ENCODE measurements around the gene NRBF2. TPM values are rescaled to one million over a fixed set of nuclear protein-coding genes. Genes with fewer than 3 reads are reported as not detected.

NRBF2 gene
- total RNA-seq, 1 donor from 2014 or later: 8.9 TPM

DNA sequence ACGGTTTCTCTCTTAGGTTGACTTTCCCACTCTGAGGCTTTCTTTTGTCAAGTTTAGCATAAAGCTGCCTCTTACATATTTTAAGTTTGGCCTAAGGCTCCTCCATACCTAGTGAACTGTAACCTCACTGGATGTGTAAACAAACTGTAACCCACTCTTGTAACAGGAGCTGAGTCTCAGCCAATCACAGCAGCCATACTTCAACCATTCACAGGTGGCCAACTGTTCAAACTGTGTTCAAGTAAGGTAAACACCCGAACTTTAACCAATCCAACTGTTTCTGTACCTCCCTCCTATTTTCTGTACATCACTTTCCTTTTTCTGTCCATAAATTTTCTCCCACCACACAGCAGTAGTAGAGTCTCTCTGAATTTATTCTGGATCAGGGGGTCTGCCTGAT lies 7.7 kb upstream of the NRBF2 start:
- intact Hi-C loops (cut with micrococcal nuclease): no loop called here
- Histone ChIP-seq H3K4me3 (no peak overlapping the region), H3K27ac (replicated peaks) (no peak overlapping the region), H3K27me3 (ENCODE audit: low read depth) (no peaks in the 10 kb centered on the region), H3K9me3 (replicated peaks) (no peaks in the 10 kb centered on the region), H3K36me3 (no peaks in the 10 kb centered on the region), H3K4me1 (no peaks in the 10 kb centered on the region)
- TF ChIP-seq, protein P1, sequence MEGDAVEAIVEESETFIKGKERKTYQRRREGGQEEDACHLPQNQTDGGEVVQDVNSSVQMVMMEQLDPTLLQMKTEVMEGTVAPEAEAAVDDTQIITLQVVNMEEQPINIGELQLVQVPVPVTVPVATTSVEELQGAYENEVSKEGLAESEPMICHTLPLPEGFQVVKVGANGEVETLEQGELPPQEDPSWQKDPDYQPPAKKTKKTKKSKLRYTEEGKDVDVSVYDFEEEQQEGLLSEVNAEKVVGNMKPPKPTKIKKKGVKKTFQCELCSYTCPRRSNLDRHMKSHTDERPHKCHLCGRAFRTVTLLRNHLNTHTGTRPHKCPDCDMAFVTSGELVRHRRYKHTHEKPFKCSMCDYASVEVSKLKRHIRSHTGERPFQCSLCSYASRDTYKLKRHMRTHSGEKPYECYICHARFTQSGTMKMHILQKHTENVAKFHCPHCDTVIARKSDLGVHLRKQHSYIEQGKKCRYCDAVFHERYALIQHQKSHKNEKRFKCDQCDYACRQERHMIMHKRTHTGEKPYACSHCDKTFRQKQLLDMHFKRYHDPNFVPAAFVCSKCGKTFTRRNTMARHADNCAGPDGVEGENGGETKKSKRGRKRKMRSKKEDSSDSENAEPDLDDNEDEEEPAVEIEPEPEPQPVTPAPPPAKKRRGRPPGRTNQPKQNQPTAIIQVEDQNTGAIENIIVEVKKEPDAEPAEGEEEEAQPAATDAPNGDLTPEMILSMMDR (IDR thresholded peaks at IDR 0.05; ENCODE audit: borderline replicate concordance): no peak
- no peak for DNase-seq

DNA sequence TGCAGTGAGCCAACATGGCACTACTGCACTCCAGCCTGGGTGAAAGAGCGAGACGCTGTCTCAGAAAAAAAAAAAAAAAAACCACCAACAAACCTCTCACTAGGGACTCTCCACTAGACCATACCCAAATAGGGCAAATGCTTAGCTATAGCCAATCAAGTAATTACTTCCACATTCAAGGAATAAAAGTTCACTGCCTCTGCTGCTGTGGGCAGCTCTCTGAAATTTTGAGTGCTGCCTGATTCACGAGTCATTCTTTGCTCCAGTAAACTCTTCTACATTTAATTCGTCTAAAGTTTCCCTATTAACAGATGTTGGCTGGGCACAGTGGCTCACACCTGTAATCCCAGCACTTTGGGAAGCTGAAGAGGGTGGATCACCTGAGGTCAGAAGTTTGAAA lies 4.7 kb upstream of the NRBF2 start:
- DNase-seq: no peak
- Histone ChIP-seq H3K4me3 (no peak overlapping the region), H3K4me1 (peaks cover 6% of the 10 kb centered on the region), H3K9me3 (replicated peaks) (no peaks in the 10 kb centered on the region), H3K36me3 (no peaks in the 10 kb centered on the region), H3K27ac (replicated peaks) (no peak overlapping the region), H3K27me3 (ENCODE audit: low read depth) (no peaks in the 10 kb centered on the region)
- intact Hi-C loops (cut with micrococcal nuclease): no loop called here
- TF ChIP-seq, protein P1 (IDR thresholded peaks at IDR 0.05; ENCODE audit: borderline replicate concordance): no peak

DNA sequence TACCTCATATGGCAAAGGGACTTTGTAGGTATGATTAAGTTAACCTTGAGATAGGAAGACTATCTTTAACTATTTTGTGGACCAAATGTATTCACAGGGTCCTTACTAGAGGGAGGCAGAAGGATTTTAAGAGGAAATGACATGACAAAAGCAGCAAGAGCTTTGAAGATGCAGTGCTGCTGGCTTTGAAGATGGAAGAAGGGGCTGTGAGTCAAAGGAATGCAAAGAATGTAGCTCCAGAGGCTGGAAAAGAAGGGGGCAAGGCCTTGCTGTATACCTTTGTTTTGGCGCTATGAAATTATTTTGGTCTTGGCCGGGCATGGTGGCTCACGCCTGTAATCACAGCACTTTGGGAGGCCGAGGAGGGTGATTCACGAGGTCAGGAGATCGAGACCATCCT lies 3.2 kb upstream of the NRBF2 start:
- Histone ChIP-seq H3K36me3 (no peaks in the 10 kb centered on the region), H3K27ac (replicated peaks) (no peak overlapping the region), H3K9me3 (replicated peaks) (no peaks in the 10 kb centered on the region), H3K27me3 (ENCODE audit: low read depth) (no peaks in the 10 kb centered on the region), H3K4me3 (no peak overlapping the region), H3K4me1 (peaks cover 21% of the 10 kb centered on the region)
- no peak for DNase-seq
- intact Hi-C loops (cut with micrococcal nuclease): no loop called here
- TF ChIP-seq, protein P1 (IDR thresholded peaks at IDR 0.05; ENCODE audit: borderline replicate concordance): no peak

- Histone ChIP-seq H3K27me3 (ENCODE audit: low read depth) (no peaks in the 10 kb centered on the region), H3K4me1 (peaks cover 48% of the 10 kb centered on the region), H3K36me3 (no peaks in the 10 kb centered on the region), H3K27ac (replicated peaks) (peak overlapping the region; percentile 92), H3K9me3 (replicated peaks) (no peaks in the 10 kb centered on the region), H3K4me3 (peak overlapping the region; percentile 99)
- TF ChIP-seq, protein P1 (IDR thresholded peaks at IDR 0.05; ENCODE audit: borderline replicate concordance): no peak
- DNase-seq: no peak
- intact Hi-C loops (cut with micrococcal nuclease): no loop called here
These were observed 475 bp upstream of the NRBF2 start for GRCh38 chr10:63132651-63133055.

DNA sequence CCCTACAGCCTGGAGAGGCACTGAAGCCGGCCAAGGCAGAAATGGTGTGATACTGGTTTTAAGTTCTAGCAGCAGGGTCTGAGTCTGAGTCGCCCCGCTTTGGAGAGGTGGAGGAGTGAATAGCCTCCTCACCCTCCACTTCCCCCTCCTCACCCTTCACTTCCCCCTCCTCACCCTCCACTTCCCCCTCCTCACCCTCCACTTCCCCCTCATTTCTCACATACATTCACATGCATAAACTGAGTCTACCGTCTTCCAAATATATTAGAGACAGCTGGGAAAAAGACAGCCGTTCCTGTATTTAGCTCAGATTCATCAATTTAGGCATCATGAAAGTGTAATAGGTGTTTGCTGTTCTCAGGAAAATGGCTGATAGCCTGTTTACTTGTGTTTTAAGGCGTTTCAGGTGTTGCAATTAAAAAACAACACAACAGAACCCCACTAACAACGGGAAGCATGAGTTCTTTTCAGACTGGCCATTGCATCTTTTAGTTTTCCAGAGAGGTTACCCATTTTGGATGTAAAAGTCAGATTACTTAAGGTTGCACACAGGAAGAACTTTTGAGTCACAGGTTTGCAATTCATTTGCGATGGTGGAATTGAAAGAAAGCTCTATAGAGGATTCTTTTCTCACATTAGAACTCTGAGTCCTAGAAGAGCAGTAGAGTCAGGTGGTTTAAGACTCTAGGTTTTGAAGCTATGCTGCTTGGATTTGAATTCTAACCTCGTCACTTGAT lies 861 bp downstream of the NRBF2 start:
- DNase-seq: no peak
- TF ChIP-seq, protein P1 (IDR thresholded peaks at IDR 0.05; ENCODE audit: borderline replicate concordance): no peak

More for the DNA sequence above, 861 bp downstream of the NRBF2 start:
- Histone ChIP-seq H3K4me3 (peak overlapping the region; percentile 99), H3K36me3 (no peaks in the 10 kb centered on the region), H3K27me3 (ENCODE audit: low read depth) (no peaks in the 10 kb centered on the region), H3K9me3 (replicated peaks) (no peaks in the 10 kb centered on the region), H3K27ac (replicated peaks) (peak overlapping the region; percentile 92), H3K4me1 (peaks cover 50% of the 10 kb centered on the region)
- intact Hi-C loops (cut with micrococcal nuclease): no loop called here

All from left ventricle myocardium inferior (tissue), 1 donor.